Panc1 (cell line): ENCODE data around the gene C2CD2. TPM values are rescaled to one million over a fixed set of nuclear protein-coding genes. Genes with fewer than 3 reads are reported as not detected.

Experiments
- ATAC-seq: fragments of 200-7000 bp; cut with Tn5 transposase; 2 replicates; pipeline ENCODE4 v1.9.1; 2020; ENCODE audit warnings: mild to moderate bottlenecking, moderate library complexity
- BruUV-seq: library from RNA; stranded (reverse); fragments of 400-500 nt; replicated peaks from 2 replicates; lab custom pipeline; 2021; lab: Mats Ljungman, UMichigan
- CTCF ChIA-PET: fragments of 300-600 bp; sonication (Branson Sonifier 250); formaldehyde crosslinking; loops from one replicate; lab custom pipeline; 2022; ENCODE audit warnings: antibody characterized with exemption; lab: Charles Lee
- POLR2A ChIA-PET: fragments of 300-600 bp; sonication (Branson Sonifier 250); formaldehyde crosslinking; loops from one replicate; lab custom pipeline; 2022; ENCODE audit warnings: antibody characterized with exemption; lab: Charles Lee
- DNase-seq: peaks from one replicate; pipeline ENCODE4 v3.0.0-alpha.2; 2010; ENCODE audit warnings: low read depth, low spot score
- H3K27ac ChIP-seq: 2 replicates; pipeline ENCODE4 v1.5.1; 2011; ENCODE audit warnings: mild to moderate bottlenecking, low read length, inconsistent platforms
- H3K27me3 ChIP-seq: fragments of 200-500 bp; sonication (Bioruptor generic); 2 replicates; pipeline ENCODE4 v1.6.0; 2014; ENCODE audit warnings: low read length, inconsistent platforms; ENCODE audit not compliant: control insufficient read depth, insufficient read depth
- H3K36me3 ChIP-seq: fragments of 200-500 bp; sonication (Bioruptor generic); 2 replicates; pipeline ENCODE4 v1.5.1; 2014; ENCODE audit warnings: inconsistent platforms, mild to moderate bottlenecking, low read length, moderate library complexity; ENCODE audit not compliant: control insufficient read depth, insufficient read depth
- H3K4me1 ChIP-seq: 2 replicates; pipeline ENCODE4 v1.5.1; 2011; ENCODE audit warnings: inconsistent platforms, mild to moderate bottlenecking, low read length, moderate library complexity; ENCODE audit not compliant: control insufficient read depth, insufficient read depth
- H3K4me3 ChIP-seq, 2 experiments: 2 replicates each; pipeline ENCODE4 v1.5.1; 2011 to 2012; ENCODE audit warnings: low read depth in 2 of 2, low read length in 2 of 2, mild to moderate bottlenecking in 2 of 2, inconsistent platforms in 1 of 2, moderate library complexity in 1 of 2
- H3K9me3 ChIP-seq: fragments of 200-500 bp; sonication (Bioruptor generic); 2 replicates; pipeline ENCODE4 v1.5.1; 2014; ENCODE audit warnings: low read depth, mild to moderate bottlenecking, inconsistent platforms, low read length, moderate library complexity; ENCODE audit not compliant: control insufficient read depth, insufficient read depth
- CTCF ChIP-seq: fragments of 450-650 bp; IDR thresholded peaks from 2 replicates; pipeline ENCODE4 v1.5.1; 2017; ENCODE audit warnings: mild to moderate bottlenecking
- POLR2AphosphoS5 ChIP-seq: IDR thresholded peaks from 2 replicates; pipeline ENCODE4 v1.6.1; 2012; ENCODE audit warnings: mild to moderate bottlenecking, low read depth, low read length, moderate library complexity
- REST ChIP-seq, 2 experiments: IDR thresholded peaks; 2 replicates each; pipeline ENCODE4 v1.6.1; 2011 to 2012; ENCODE audit warnings: low read depth in 2 of 2, control low read depth in 1 of 2, low read length in 1 of 2, mild to moderate bottlenecking in 1 of 2, moderate library complexity in 1 of 2; ENCODE audit not compliant: insufficient read depth in 1 of 2
- SIN3A ChIP-seq: IDR thresholded peaks from 2 replicates; pipeline ENCODE4 v1.6.1; 2012; ENCODE audit warnings: low read depth, mild to moderate bottlenecking, low read length, moderate library complexity, borderline replicate concordance; ENCODE audit not compliant: insufficient read depth
- TCF7L2 ChIP-seq: IDR thresholded peaks from 2 replicates; pipeline ENCODE4 v1.6.1; 2011; ENCODE audit warnings: mild to moderate bottlenecking, low read depth, low read length, inconsistent platforms
- in situ Hi-C: cut with HindIII; loops from 2 replicates; pipeline ENCODE4 v1.10.0; 2016; ENCODE audit warnings: low sequenced_read_pairs, low pct_unique_long_range_greater_than_20kb
- intact Hi-C: fragments of 100-400 bp; cut with micrococcal nuclease; formaldehyde crosslinking; loops from one replicate; pipeline ENCODE4 v1.10.0; 2022; ENCODE audit not compliant: unreplicated experiment
- total RNA-seq: library from RNA; stranded (reverse); gene quantifications from one replicate; pipeline ENCODE4 v1.2.1, GENCODE V29; 2021; ENCODE audit not compliant: unreplicated experiment

Gene C2CD2
- total RNA-seq, 1 experiment from 2014 or later: 14.0 TPM

DNA sequence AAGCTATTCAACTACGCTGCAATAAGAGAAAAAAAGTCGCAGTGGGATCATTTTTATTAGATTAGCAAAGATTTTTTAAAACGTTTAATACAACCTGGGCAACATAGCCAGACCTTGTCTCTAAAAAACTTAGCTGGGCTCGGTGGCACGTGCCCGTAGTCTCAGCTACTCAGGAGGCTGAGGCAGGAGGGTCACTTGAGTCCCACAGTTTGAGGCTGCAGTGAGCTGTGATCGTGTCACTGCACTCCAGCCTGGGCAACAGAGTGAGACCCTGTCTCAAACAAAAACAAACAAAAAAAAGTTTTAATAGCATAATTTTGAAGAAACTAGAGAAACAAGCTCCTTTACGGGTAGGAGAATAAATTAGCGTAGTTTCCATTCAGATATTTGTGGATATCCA is 73.7 kb downstream of the C2CD2 start:
- ATAC-seq: no peak
- CTCF ChIA-PET: interaction anchor here (0.6 kb wide), 1 partner anchor 77 kb away, joined by 3 read pairs; no protein-coding TSS in a partner anchor
- intact Hi-C loops: no loop called here

More for the DNA sequence above, 73.7 kb downstream of the C2CD2 start:
- POLR2A ChIA-PET: no interaction called here
- TF ChIP-seq TCF7L2: no peak
- TF ChIP-seq SIN3A: no peak
- TF ChIP-seq CTCF: no peak
- no peak for TF ChIP-seq POLR2AphosphoS5
- no peak for TF ChIP-seq REST (IDR thresholded peaks at IDR 0.05; ENCODE audit: insufficient read depth in 1 of 2, low read depth in 2 of 2, low read length in 1 of 2)
- Histone ChIP-seq H3K4me3 (peak overlapping the region in 1 of 2 experiments; percentile 50; a peak in 3 of 4 replicates), H3K4me1 (peaks cover 10% of the 10 kb centered on the region), H3K9me3 (no peaks in the 10 kb centered on the region), H3K36me3 (no peaks in the 10 kb centered on the region; the same call in 1 of the 2 replicates), H3K27me3 (no peaks in the 10 kb centered on the region), H3K27ac (peak overlapping the region; percentile 86)
- in situ Hi-C loops: no loop called here
- no peak for DNase-seq
- no TSS peak for BruUV-seq
